Astrocyte (in vitro differentiated cells and primary cell): Measurements from ENCODE around the gene DNAH2.

Experiments
- CTCF ChIP-seq: IDR thresholded peaks from 2 replicates; pipeline ENCODE4 v1.5.1; 2011; ENCODE audit warnings: low read depth, mild to moderate bottlenecking, inconsistent platforms, low read length, moderate library complexity; ENCODE audit not compliant: insufficient read depth
- EZH2 ChIP-seq: IDR thresholded peaks from 2 replicates; pipeline ENCODE4 v1.6.1; 2012; ENCODE audit warnings: mild to moderate bottlenecking, low read length, inconsistent platforms; ENCODE audit not compliant: insufficient read depth

- no peak for TF ChIP-seq CTCF
- TF ChIP-seq EZH2, result no peak
Measured at GRCh38 chr17:7845359-7846062, 128.0 kb downstream of the DNAH2 start.
